HG02852 (cell line): Measurements from ENCODE around the gene IL34.

ENCODE experiments used
- ATAC-seq: cut with Tn5 transposase; IDR thresholded peaks from one replicate; pipeline ENCODE4 v1.9.1; 2021; ENCODE audit warnings: mild to moderate bottlenecking, moderate library complexity; ENCODE audit not compliant: unreplicated experiment

The IL34 gene

DNA sequence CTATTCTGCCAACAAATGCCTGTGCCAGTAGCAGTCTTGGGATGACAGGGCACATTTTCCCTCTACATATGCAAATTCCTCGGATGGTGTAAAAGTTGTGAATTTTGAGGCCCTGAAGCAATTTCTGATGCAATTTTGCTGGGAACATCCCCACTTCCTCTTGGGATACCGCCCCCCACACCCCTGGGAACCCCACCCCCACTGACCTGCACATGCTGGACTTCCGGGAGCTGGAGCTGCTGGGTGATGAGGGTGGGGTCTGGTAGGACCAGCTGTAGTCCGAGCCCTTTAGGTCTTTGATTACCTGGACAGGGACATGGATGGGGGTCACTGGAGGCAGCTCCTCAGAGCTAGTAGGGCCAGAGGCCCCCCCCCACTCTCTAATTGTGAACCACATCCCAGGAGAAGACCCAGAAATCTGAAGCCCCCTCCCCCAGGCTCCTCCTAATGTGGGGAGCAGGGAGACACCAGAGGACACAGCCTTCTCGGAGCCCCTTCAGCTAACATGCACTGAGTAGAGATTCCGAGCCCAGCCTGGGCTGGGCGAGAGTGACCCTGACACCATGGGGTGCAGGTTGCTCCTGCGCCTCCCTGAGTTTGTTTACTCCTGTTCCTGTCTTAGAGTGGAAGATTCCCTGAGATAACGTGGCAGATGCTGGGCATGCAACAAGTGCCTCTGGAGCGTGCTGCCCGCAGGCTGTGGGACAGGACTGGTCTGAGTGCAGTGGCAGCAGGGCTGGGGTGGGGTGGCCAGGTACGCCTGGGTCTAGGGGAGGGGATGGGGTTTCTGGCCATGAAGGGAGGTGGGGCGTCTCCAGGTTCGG lies 30.5 kb downstream of the IL34 start:
- no peak for ATAC-seq

DNA sequence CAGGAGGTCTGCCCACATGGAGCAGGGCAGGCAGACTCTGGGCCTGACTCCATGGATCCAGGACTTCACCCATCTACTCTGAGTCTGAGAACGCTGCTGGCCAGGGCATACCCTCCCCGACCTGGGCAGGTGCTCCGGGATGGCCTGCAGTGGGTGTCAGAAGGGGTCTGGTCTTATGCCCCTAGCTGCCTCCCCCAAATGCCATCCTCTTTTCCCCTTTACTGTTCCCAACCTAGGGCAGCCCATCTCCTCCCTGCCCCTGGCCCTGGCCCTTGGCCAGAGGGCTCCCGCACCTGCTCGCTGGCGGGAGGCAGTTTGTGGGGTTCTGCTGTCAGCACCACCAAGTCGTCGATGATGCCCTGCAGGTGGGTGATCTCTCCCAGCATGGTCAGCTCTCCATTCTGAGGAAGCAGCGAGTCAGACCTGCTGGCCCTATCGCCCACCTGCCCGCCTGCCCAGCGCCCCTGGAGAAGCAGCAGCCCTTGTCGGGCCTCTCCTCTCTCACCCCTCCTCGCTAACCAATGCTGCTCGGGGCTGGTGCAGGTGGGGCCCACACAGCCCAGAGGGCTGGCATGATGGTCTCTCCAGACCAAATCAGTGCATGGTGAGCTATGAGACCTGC lies 31.3 kb downstream of the IL34 start:
- no peak for ATAC-seq

GRCh38 chr16:70678121-70678897 lies 31.9 kb downstream of the IL34 start:
- ATAC-seq, result no peak

DNA sequence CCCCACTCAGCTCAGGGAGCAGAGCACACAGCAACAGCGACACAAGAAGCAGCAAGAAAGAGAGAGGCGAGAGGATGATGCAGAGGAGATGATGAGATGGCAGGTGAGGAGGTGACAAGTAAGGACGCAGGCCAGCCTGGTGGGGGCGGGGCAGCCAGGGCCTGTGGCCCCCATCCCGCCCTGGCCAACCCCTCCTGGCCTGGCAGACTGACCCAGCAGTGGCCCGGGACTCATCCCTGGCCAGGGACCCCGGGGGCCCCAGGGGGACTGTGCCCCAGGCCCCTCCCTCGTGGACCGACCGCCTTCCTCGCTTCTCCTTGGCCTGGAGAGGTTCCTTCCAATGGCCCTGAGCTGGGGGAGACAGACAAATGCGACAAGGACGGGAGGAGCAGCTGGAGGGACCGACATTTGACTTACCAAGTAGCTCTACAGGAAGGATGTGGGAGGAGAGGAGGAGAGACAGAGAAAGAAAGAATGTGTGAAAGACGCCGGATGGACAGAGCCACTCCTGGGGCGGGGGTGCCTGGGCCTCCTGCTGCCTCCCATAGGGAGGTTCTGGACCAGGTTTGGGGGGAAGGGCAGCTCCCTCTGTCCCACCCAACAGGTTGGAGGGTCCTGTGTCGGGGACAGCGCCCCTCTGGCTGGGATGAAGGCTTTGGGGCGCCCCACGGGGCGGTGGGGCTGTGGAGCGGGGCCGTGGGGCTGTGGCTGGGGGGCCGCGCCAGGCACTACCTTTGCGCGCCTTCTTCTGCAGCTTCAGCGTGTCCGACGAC lies 32.7 kb downstream of the IL34 start:
- no peak for ATAC-seq

DNA sequence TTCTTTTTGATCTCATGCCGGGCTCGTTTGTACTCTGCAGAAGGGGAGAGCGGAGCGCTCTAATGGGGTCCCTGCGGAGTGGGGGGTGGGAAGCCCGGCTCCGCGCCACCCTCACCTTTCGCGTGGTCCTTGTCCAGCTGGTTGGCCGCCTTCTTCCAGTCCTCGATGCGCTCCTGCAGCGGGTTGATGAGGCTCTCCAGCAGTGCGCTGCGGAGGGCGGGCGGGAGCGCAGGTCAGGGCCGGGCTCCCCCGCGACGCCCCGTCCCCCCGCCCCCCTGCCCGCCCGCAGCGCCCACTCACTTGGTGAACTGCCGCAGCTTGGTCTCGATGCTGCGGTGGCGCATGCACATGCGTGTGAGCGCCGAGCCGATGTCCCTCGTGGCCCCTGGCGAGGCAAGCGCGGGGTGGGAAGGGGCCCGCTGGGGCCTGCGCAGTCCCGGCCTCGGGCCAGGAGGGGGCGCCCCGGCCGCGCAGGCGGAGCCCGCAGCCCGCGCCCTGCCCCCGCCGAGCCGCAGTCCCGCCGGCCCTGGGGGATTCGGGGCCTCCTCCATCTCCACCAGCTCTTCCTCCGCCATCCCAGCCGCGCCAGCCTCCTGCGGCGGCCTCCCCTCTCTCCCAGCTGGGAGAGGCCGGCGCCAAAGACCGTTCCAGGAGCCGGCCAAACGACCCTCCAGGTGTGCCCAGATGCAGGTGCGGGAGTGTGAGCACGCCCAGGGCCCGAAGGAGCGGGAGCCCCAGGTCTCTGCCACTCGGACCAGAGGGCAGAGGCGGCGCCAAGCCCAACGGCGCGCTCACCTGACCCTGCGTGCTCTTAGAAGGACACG lies 33.5 kb downstream of the IL34 start:
- ATAC-seq, result no peak

GRCh38 chr16:70680495-70681381 lies 34.4 kb downstream of the IL34 start:
- no peak for ATAC-seq

GRCh38 chr16:70681382-70682238 lies 35.3 kb downstream of the IL34 start:
- no peak for ATAC-seq

- ATAC-seq, result no peak
These were observed 36.1 kb downstream of the IL34 start for GRCh38 chr16:70682239-70683145.

DNA sequence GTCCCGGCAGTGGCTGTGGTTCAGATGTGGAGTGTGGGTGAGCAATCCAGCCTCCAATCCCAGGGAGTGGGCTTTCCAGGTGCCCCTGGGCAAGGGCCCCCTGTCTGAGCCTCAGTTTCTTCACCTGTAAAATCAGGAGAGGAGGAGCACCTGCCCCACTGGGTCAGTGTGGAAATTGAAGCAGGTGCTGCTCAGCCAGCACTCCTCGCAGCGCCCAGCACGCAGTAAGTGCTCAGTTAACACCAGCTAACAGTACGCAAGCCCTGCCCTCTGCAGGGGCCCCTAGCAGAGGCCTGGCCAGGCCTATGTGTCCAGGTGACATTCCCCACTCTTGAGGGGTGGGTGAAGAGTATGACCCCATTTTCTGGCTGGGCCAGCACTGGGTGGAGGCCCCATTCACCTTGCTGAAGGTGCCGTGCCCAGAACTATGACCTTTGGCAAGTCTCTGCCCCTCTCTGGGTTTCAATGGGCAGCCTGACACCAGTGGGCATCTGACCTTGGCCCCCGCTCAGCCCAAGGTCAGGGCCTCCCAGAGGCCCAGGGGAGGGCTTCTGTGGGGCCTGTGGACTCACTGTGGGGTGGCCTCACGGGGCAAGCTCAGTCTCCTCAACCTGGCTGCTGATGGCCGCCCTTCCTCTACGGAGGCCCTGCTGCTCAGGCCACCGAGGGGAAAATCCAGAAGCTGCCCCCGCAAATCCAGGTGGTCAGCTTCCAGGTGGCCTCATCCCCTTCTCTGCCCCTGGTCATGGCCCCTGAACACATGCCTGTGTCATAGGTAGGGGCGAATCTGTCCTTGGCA lies 37.0 kb downstream of the IL34 start:
- ATAC-seq, result no peak

- ATAC-seq, result no peak
These were observed 38.0 kb downstream of the IL34 start for GRCh38 chr16:70684146-70685060.

DNA sequence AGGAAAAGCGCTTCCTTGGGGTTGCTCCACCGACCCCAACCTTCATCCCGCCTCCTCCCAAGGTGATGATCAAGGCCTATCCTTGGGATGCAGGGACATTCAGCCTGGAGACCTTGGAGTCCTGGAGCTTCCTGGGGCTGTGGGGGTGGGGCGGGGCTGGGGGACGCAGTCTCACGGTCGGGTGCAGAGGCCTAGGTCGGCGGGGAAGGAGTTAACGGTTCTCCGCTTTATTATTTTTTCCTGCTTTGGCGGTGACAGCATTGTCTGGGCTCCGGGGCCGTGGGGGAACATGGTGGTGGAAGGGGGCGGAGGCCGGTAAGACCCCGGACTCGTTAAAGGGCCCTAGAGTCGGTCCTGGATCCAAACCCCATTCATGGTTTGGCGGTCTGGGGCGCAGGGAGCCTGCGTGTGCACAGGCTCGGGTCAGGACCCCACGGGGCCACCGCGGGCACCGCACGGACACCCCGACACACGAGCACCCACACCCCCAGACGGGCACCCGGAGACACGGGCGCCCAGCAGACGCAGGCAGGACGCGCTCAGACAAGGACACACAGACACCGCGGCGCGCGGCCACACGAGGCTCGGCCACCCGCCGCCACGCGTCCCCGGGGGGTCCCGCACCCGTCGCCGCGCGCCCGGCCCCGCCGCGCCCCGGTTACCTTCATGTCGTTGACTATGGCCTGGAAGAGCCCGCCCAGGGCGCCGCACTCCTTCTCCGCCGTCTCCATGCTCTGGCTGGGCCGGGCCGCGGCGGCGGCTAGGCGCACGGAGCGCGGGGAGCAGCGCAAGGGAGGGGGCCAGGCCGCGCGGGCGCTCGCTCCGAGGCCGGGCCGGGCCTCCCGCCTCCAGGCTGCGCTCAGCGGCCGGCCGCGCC lies 38.9 kb downstream of the IL34 start:
- ATAC-seq, result no peak

GRCh38 chr16:70685938-70686375 lies 39.6 kb downstream of the IL34 start, which contains the start of gene MTSS2:
Gene MTSS2 (minus strand): TSS chr16:70686053. CDS start chr16:70685791, 262 bp downstream.
- ATAC-seq, result no peak

DNA sequence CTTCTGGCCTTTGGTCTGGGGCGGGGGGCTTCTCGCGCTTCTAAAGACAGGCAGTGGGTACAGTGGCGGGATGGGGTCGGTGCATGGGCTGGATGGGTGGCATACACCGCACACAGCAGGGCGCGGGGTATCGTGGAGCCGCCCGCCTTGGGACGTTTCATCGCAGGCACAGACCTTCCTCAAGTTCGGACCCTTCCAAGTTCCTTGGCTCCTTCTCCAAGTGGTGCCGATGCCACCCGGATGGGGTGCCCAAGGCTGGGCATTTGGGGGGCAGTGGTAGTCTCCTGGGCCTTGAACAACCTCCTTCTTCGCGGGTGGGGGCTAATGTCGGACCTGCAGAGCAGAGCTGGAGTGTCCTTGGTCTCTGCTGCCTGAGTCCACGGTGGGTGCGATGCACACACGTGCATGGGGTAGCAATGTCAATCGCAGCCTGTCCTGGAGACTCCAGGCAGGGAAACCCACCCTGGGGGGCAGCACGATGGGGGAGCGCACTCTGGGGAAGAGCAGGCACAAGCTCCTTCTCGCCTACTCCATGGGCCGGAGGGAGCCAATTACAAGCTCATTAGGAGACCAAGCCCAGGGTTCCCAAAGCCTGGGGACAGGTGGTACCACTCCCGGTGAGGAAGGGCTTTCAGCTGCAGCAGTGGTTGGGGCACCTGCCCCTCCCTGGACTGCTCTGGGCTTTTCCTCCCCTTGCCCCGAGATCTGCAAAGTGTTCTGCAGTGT lies 40.2 kb downstream of the IL34 start:
- ATAC-seq, result no peak
